ENCODE measurements around the gene HRH2.

The HRH2 gene

GRCh38 chr5:175653763-175654162 lies 4.1 kb upstream of the HRH2 start:
- TF ChIP-seq TAF1 (IDR thresholded peaks at IDR 0.05; ENCODE audit: borderline replicate concordance, insufficient read depth, low read length) = no peak
- no peak for TF ChIP-seq SIN3A (IDR thresholded peaks at IDR 0.05; ENCODE audit: borderline replicate concordance, insufficient read depth, low read length)
- TF ChIP-seq POLR2AphosphoS5 (IDR thresholded peaks at IDR 0.05; ENCODE audit: low read depth, low read length) = no peak
- TF ChIP-seq REST (IDR thresholded peaks at IDR 0.05; ENCODE audit: insufficient read depth in 1 of 2, low read depth in 2 of 2, low read length in 2 of 2) = no peak
- TF ChIP-seq FOXP2 (optimal IDR thresholded peaks at IDR 0.05; ENCODE audit: borderline replicate concordance, extremely low read depth, extremely low read length, insufficient read depth) = no peak

GRCh38 chr5:175654339-175654738 lies 3.5 kb upstream of the HRH2 start:
- no peak for TF ChIP-seq REST (IDR thresholded peaks at IDR 0.05; ENCODE audit: insufficient read depth in 1 of 2, low read depth in 2 of 2, low read length in 2 of 2)
- TF ChIP-seq POLR2AphosphoS5 (IDR thresholded peaks at IDR 0.05; ENCODE audit: low read depth, low read length) = no peak
- TF ChIP-seq SIN3A (IDR thresholded peaks at IDR 0.05; ENCODE audit: borderline replicate concordance, insufficient read depth, low read length) = no peak
- TF ChIP-seq TAF1 (IDR thresholded peaks at IDR 0.05; ENCODE audit: borderline replicate concordance, insufficient read depth, low read length) = no peak
- no peak for TF ChIP-seq FOXP2 (optimal IDR thresholded peaks at IDR 0.05; ENCODE audit: borderline replicate concordance, extremely low read depth, extremely low read length, insufficient read depth)

GRCh38 chr5:175654807-175655206 lies 3.1 kb upstream of the HRH2 start:
- TF ChIP-seq FOXP2 (optimal IDR thresholded peaks at IDR 0.05; ENCODE audit: borderline replicate concordance, extremely low read depth, extremely low read length, insufficient read depth) (no peak), POLR2AphosphoS5 (IDR thresholded peaks at IDR 0.05; ENCODE audit: low read depth, low read length) (no peak), TAF1 (IDR thresholded peaks at IDR 0.05; ENCODE audit: borderline replicate concordance, insufficient read depth, low read length) (no peak), REST (IDR thresholded peaks at IDR 0.05; ENCODE audit: insufficient read depth in 1 of 2, low read depth in 2 of 2, low read length in 2 of 2) (no peak)

GRCh38 chr5:175655411-175655810 lies 2.5 kb upstream of the HRH2 start:
- TF ChIP-seq POLR2AphosphoS5 (IDR thresholded peaks at IDR 0.05; ENCODE audit: low read depth, low read length) (no peak), TAF1 (IDR thresholded peaks at IDR 0.05; ENCODE audit: borderline replicate concordance, insufficient read depth, low read length) (no peak), FOXP2 (optimal IDR thresholded peaks at IDR 0.05; ENCODE audit: borderline replicate concordance, extremely low read depth, extremely low read length, insufficient read depth) (no peak), SIN3A (IDR thresholded peaks at IDR 0.05; ENCODE audit: borderline replicate concordance, insufficient read depth, low read length) (no peak), REST (IDR thresholded peaks at IDR 0.05; ENCODE audit: insufficient read depth in 1 of 2, low read depth in 2 of 2, low read length in 2 of 2) (no peak)

- no peak for TF ChIP-seq TAF1 (IDR thresholded peaks at IDR 0.05; ENCODE audit: borderline replicate concordance, insufficient read depth, low read length)
- no peak for TF ChIP-seq FOXP2 (optimal IDR thresholded peaks at IDR 0.05; ENCODE audit: borderline replicate concordance, extremely low read depth, extremely low read length, insufficient read depth)
- TF ChIP-seq REST (IDR thresholded peaks at IDR 0.05; ENCODE audit: insufficient read depth in 1 of 2, low read depth in 2 of 2, low read length in 2 of 2) = no peak
- no peak for TF ChIP-seq SIN3A (IDR thresholded peaks at IDR 0.05; ENCODE audit: borderline replicate concordance, insufficient read depth, low read length)
- no peak for TF ChIP-seq POLR2AphosphoS5 (IDR thresholded peaks at IDR 0.05; ENCODE audit: low read depth, low read length)
These were observed 905 bp upstream of the HRH2 start for GRCh38 chr5:175656966-175657365.
